NCI-H1694 (cell line): ENCODE measurements around the gene SREBF1.

ENCODE experiments used
- DNase-seq: peaks from one replicate; lab custom pipeline; 2025; lab: John Stamatoyannopoulos, UW

The SREBF1 gene

GRCh38 chr17:17857496-17857895, 20.7 kb upstream of the SREBF1 start:
- DNase-seq = no peak

- DNase-seq = no peak
Observed at GRCh38 chr17:17856386-17856785, 19.6 kb upstream of the SREBF1 start.

GRCh38 chr17:17855976-17856375, 19.2 kb upstream of the SREBF1 start:
- DNase-seq = no peak

GRCh38 chr17:17853811-17854447, 17.1 kb upstream of the SREBF1 start:
- no peak for DNase-seq

GRCh38 chr17:17852930-17853329, 16.1 kb upstream of the SREBF1 start:
- DNase-seq = no peak

- DNase-seq = no peak
Observed at GRCh38 chr17:17851103-17852002, 14.6 kb upstream of the SREBF1 start.

- DNase-seq = peak; percentile 17
Observed at GRCh38 chr17:17849845-17850373, 13.1 kb upstream of the SREBF1 start.

GRCh38 chr17:17849147-17849820, 12.5 kb upstream of the SREBF1 start:
- no peak for DNase-seq

- DNase-seq = no peak
Observed at GRCh38 chr17:17848311-17849082, 11.7 kb upstream of the SREBF1 start.

GRCh38 chr17:17847726-17848125, 10.9 kb upstream of the SREBF1 start:
- DNase-seq = no peak

GRCh38 chr17:17847118-17847689, 10.4 kb upstream of the SREBF1 start:
- no peak for DNase-seq

- no peak for DNase-seq
Observed at GRCh38 chr17:17846645-17847044, 9.9 kb upstream of the SREBF1 start.

GRCh38 chr17:17846003-17846402, 9.2 kb upstream of the SREBF1 start:
- no peak for DNase-seq

GRCh38 chr17:17845046-17845775, 8.4 kb upstream of the SREBF1 start:
- no peak for DNase-seq

- DNase-seq = no peak
Observed at GRCh38 chr17:17844500-17844899, 7.7 kb upstream of the SREBF1 start.

- no peak for DNase-seq
Observed at GRCh38 chr17:17844079-17844478, 7.3 kb upstream of the SREBF1 start.

GRCh38 chr17:17843096-17843495, 6.3 kb upstream of the SREBF1 start:
- DNase-seq = no peak

GRCh38 chr17:17842111-17842876, 5.5 kb upstream of the SREBF1 start:
- no peak for DNase-seq

- DNase-seq = no peak
Observed at GRCh38 chr17:17841601-17842025, 4.8 kb upstream of the SREBF1 start.
